B cell (primary cell): ENCODE measurements around the gene PAFAH2.

Source experiments
- CTCF ChIP-seq: fragments of 200-600 bp; IDR thresholded peaks from one replicate; pipeline ENCODE4 v1.8.0; 2022; ENCODE audit warnings: antibody characterized with exemption, mild to moderate bottlenecking
- EZH2 ChIP-seq: IDR thresholded peaks from 2 replicates; pipeline ENCODE4 v1.6.1; 2012; ENCODE audit warnings: borderline replicate concordance, low read depth, mild to moderate bottlenecking, moderate library complexity, low read length; ENCODE audit not compliant: insufficient read depth, poor library complexity, severe bottlenecking

- TF ChIP-seq CTCF (no peak), EZH2 (no peak)
Measured at GRCh38 chr1:26036756-26037281, 39.0 kb upstream of the PAFAH2 start.
